ENCODE measurements around the gene PCSK6. TPM values are rescaled to one million over a fixed set of nuclear protein-coding genes. Genes with fewer than 3 reads are reported as not detected.

The PCSK6 gene
- total RNA-seq, 1 donor, result 0.72 TPM

GRCh38 chr15:101498076-101498716 is 8.7 kb upstream of the PCSK6 start:
- no peak overlapping the region for H3K4me2 ChIP-seq (ENCODE audit: insufficient read depth, low read length)
- no peaks in the 10 kb centered on the region for H3K4me1 ChIP-seq (ENCODE audit: insufficient read depth, low read length)
- no peak overlapping the region for H3K27ac ChIP-seq (ENCODE audit: low read depth, low read length)
- TF ChIP-seq CTCF (IDR thresholded peaks at IDR 0.05; ENCODE audit: extremely low read depth, low read depth, low read length), result no peak
- no peaks in the 10 kb centered on the region for H4K20me1 ChIP-seq (ENCODE audit: insufficient read depth, low read length)
- no peak overlapping the region for H3K4me3 ChIP-seq (ENCODE audit: insufficient read depth, low read length)
- no peak overlapping the region for H2AFZ ChIP-seq (ENCODE audit: low read length)
- no peaks in the 10 kb centered on the region for H3K79me2 ChIP-seq (ENCODE audit: insufficient read depth, low read length)
- peaks cover 21% of the 10 kb centered on the region for H3K27me3 ChIP-seq (ENCODE audit: insufficient read depth, low read length)
- no peak for DNase-seq (ENCODE audit: insufficient read length, low spot score, missing footprints)
- no peaks in the 10 kb centered on the region for H3K36me3 ChIP-seq (ENCODE audit: insufficient read depth, low read length)
- H3K9me3 ChIP-seq (ENCODE audit: low read depth, low read length), result no peaks in the 10 kb centered on the region

- Histone ChIP-seq H3K27ac (ENCODE audit: low read depth, low read length) (no peak overlapping the region), H4K20me1 (ENCODE audit: insufficient read depth, low read length) (no peaks in the 10 kb centered on the region), H3K4me2 (ENCODE audit: insufficient read depth, low read length) (no peak overlapping the region), H3K9me3 (ENCODE audit: low read depth, low read length) (no peaks in the 10 kb centered on the region), H3K36me3 (ENCODE audit: insufficient read depth, low read length) (no peaks in the 10 kb centered on the region), H3K27me3 (ENCODE audit: insufficient read depth, low read length) (peaks cover 21% of the 10 kb centered on the region), H2AFZ (ENCODE audit: low read length) (no peak overlapping the region), H3K4me3 (ENCODE audit: insufficient read depth, low read length) (no peak overlapping the region), H3K4me1 (ENCODE audit: insufficient read depth, low read length) (no peaks in the 10 kb centered on the region), H3K79me2 (ENCODE audit: insufficient read depth, low read length) (no peaks in the 10 kb centered on the region)
- TF ChIP-seq CTCF (IDR thresholded peaks at IDR 0.05; ENCODE audit: extremely low read depth, low read depth, low read length), result no peak
- DNase-seq (ENCODE audit: insufficient read length, low spot score, missing footprints), result peak; percentile 64
Measured at GRCh38 chr15:101497484-101498034, 8.1 kb upstream of the PCSK6 start.

- no peaks in the 10 kb centered on the region for H3K79me2 ChIP-seq (ENCODE audit: insufficient read depth, low read length)
- H2AFZ ChIP-seq (ENCODE audit: low read length), result no peak overlapping the region
- H3K9me3 ChIP-seq (ENCODE audit: low read depth, low read length), result no peaks in the 10 kb centered on the region
- peaks cover 21% of the 10 kb centered on the region for H3K27me3 ChIP-seq (ENCODE audit: insufficient read depth, low read length)
- no peak overlapping the region for H3K4me3 ChIP-seq (ENCODE audit: insufficient read depth, low read length)
- no peaks in the 10 kb centered on the region for H4K20me1 ChIP-seq (ENCODE audit: insufficient read depth, low read length)
- no peak for TF ChIP-seq CTCF (IDR thresholded peaks at IDR 0.05; ENCODE audit: extremely low read depth, low read depth, low read length)
- peak; percentile 51 for DNase-seq (ENCODE audit: insufficient read length, low spot score, missing footprints)
- H3K4me2 ChIP-seq (ENCODE audit: insufficient read depth, low read length), result no peak overlapping the region
- no peaks in the 10 kb centered on the region for H3K36me3 ChIP-seq (ENCODE audit: insufficient read depth, low read length)
- H3K27ac ChIP-seq (ENCODE audit: low read depth, low read length), result no peak overlapping the region
- H3K4me1 ChIP-seq (ENCODE audit: insufficient read depth, low read length), result no peaks in the 10 kb centered on the region
Measured at GRCh38 chr15:101497017-101497416, 7.5 kb upstream of the PCSK6 start.

- no peaks in the 10 kb centered on the region for H3K36me3 ChIP-seq (ENCODE audit: insufficient read depth, low read length)
- no peaks in the 10 kb centered on the region for H3K9me3 ChIP-seq (ENCODE audit: low read depth, low read length)
- H2AFZ ChIP-seq (ENCODE audit: low read length), result no peak overlapping the region
- DNase-seq (ENCODE audit: insufficient read length, low spot score, missing footprints), result peak; percentile 72
- no peak overlapping the region for H3K4me2 ChIP-seq (ENCODE audit: insufficient read depth, low read length)
- no peaks in the 10 kb centered on the region for H4K20me1 ChIP-seq (ENCODE audit: insufficient read depth, low read length)
- TF ChIP-seq CTCF (IDR thresholded peaks at IDR 0.05; ENCODE audit: extremely low read depth, low read depth, low read length), result no peak
- H3K4me1 ChIP-seq (ENCODE audit: insufficient read depth, low read length), result no peaks in the 10 kb centered on the region
- H3K4me3 ChIP-seq (ENCODE audit: insufficient read depth, low read length), result no peak overlapping the region
- no peak overlapping the region for H3K27ac ChIP-seq (ENCODE audit: low read depth, low read length)
- H3K27me3 ChIP-seq (ENCODE audit: insufficient read depth, low read length), result peaks cover 22% of the 10 kb centered on the region
- no peaks in the 10 kb centered on the region for H3K79me2 ChIP-seq (ENCODE audit: insufficient read depth, low read length)
Measured at GRCh38 chr15:101496198-101496986, 6.9 kb upstream of the PCSK6 start.

All from osteoblast (primary cell).